HG03139 (cell line): ENCODE measurements around the gene USH2A.

Source experiments
- ATAC-seq: cut with Tn5 transposase; IDR thresholded peaks from one replicate; pipeline ENCODE4 v1.9.1; 2021; ENCODE audit not compliant: unreplicated experiment

Gene USH2A

DNA sequence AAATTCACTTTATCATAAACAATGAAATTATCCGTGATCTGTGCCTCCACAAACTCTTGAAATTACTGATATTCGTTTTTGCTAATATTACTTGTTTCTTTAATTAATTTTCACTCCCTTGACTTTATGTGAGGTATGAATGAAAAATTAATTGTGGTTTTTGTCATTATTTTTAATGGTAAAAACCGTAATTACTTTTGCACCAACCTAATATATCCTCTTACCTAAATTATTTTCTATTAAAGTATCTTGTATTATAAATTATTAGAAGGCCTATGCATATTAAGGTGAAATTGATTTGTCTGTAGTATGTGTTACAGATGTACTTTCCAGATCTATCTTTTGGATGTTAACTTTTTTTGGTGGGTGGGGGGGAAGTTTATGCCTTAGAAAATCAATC is 540.2 kb downstream of the USH2A start:
- no peak for ATAC-seq

DNA sequence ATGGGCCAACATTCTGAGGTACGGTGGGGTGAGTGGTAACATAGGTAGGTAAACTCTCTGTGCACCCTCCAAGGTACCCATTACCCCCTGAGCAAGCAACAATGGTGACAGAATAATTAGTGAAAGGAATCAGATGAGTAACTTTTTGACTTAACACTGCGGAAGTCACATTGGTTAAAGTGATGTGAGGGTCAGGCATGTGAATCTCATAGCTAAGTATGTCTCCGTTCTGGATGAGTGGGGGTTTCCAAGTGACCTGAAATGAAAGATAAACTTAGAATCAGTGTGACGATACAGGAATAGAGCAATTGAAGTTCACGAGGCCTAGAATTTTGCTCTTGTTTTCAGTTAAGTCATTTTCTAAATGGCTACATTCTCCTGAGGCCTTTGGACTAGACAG is 544.4 kb downstream of the USH2A start:
- ATAC-seq = no peak

DNA sequence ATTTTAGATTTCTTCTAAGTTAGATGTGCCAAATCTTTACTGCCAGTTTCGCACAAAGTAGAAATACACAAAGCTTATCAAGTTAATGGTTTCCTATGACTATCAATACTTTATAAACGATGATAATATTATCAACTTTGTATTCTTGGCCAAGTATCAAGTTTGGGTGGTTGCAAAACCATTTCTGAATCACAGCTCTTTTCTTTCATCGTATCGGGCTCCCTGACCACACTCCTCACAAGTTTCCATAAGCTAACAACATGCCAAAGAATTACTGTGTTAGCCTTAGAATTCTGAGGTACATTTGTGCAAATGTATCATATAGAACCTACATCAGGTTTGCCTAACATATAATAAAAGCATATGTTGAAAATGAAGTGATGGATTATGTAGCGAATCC is 545.1 kb downstream of the USH2A start:
- no peak for ATAC-seq

DNA sequence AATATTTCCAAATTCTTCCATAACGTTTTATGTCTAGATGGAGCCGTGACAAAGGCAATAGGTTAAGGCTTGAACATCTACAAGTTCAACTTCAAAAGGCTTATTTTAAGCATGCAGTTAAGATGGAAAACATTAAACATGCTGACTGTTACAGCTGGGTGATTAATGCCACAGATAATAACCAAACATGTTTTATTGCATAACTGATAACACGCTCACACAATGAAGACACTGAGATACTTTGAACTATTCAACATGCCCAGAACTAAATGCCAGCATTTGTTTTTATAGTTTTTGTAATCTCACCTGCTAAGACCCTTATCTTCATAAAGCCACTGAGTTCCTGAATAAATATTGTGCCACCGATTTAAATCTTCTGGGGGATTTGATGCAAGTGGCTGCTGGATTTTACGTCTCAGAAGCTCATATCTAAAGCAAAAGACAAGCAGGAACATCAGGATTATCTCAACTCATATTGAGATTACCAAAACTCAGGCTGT is 545.7 kb downstream of the USH2A start:
- ATAC-seq = no peak

DNA sequence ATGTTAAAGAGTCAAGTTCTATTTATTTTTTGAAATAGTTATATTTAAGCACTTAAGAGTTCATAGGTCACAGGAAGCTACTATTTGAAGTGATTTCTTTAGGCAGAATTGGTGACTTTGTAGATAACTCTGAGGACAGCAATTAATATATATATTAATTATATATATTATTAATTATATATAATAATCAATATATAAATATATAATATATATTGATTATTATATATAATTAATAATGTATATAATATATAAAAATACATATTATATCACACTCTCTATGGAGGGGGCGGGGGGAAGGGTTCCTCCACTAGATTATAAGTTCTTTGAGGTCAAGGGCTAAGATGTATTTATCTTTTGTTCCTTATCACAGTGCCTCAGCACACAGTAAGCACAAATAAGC is 547.5 kb downstream of the USH2A start:
- ATAC-seq = no peak

GRCh38 chr1:215875236-215875635 is 548.0 kb downstream of the USH2A start:
- no peak for ATAC-seq

DNA sequence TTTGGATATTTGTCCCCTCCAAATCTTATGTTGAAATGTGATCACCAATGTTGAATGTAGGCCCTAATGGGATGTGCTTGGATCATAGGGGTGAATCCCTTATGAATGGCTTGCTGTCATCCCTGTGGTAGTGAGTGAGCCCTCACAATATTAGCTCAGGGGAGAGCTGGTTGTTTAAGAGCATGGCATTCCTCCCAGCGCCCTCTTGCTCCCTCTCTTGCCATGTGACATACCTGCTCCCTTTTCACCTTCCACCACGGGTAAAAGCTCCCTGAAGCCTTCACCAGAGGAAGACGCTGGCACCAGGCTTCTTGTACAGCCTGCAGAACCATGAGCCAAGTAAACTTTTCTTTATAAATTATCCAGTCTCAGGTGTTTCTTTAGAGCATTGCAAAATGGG is 550.6 kb downstream of the USH2A start:
- no peak for ATAC-seq

DNA sequence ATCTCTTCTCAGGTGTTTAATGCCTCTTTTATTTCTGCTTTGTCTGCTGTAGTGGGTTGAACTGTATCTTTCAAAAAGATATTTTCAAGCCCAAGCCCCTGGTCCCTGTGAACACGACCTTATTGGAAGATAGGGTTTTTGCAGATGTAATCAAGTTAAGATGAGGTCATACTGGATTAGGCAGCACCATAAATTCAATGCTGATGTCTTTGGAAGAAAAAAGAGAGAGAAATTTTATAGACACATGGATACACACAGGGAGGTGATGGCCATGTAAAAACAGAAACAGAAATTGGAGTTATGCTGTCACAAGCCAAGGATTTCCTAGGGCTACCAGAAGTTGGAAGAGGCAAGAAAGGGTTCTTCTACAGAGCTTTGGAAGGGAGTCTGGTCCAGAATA is 554.7 kb downstream of the USH2A start:
- no peak for ATAC-seq

DNA sequence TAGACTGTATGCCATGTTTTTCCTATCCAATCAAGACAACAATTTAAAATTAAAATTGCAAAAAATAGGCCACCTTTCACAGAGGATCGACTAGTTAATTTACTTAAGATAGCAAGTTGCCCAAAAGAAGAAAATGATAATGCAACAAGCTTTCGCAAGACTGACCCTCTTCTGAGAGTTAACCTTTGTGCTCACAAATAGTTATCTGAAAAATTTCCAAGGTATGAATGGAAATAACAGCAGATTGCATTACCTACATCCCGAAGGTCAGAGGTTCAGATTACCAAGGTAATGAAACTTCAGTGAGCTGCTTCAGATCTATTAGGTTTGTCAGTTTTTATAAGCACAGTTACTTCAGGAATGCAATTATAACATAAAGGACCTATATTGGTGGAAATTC is 558.2 kb downstream of the USH2A start:
- ATAC-seq = no peak

DNA sequence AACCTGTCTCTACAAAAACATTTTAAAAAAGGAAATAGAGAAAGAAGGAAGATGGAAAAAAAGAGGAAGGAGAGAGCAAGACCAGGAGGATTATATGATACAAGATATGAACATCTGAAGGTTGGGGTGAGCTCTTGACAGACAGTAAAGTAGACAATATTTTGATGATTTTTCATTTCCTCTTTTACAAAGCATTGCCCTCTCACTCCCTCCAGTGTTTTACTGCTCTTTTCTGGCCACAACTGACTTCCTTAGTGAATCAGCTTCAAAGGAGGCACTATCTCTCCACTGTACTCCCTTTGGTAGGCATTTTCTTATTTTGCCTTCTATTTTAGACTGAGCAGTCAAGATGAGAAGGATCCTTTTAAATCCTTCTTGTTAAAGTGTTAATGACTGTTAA is 559.5 kb downstream of the USH2A start:
- no peak for ATAC-seq

DNA sequence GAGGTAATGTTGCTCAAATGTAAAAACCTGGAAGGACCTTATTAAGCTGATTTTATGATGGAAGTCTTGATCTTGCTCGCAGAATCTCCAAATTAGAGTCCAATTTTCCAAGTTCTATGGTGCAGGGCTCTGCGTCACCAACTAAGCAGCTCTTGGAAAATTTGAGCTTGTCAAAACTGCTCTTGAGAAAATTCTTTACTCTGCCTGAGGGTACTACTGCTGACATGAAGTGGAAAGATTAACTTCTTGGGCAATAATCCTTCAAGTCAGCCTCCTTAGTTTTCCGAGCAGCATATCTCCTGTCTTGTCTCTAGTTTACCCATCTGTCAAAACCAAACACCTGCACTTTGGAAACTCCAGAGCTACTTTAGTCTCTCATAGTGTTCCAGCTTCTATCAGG is 562.4 kb downstream of the USH2A start:
- ATAC-seq = no peak

GRCh38 chr1:215857317-215857716 is 565.9 kb downstream of the USH2A start:
- no peak for ATAC-seq

DNA sequence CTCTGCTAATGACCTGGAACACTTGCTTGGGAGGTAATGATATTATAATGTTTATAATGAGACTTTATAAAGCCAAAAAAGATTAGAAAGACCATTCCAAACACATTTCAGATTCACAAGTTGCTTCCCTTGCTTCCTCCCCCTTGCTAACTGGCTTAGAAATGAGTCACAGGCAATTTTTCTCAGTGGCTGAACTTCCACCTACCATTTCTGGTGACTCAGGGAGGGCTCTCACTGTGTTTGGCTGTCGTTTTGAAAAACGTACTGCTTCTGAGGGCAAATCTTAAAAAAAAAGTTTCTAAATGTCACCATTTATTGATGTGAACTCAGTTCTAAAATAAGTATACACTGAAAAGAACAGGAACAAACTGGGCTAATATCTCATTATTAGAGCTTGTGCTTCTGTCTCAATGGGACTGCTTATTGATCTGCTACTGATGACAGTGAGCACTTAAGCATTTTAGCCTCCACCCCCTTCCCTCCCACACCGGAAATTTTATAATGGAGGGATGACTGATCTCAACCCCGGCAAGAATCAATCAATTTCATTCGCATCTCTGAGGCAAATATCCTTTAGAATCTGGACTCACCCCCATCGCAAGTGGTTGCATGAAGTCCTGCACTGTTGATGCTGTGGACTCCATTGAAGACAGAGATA is 577.9 kb downstream of the USH2A start:
- ATAC-seq = no peak

DNA sequence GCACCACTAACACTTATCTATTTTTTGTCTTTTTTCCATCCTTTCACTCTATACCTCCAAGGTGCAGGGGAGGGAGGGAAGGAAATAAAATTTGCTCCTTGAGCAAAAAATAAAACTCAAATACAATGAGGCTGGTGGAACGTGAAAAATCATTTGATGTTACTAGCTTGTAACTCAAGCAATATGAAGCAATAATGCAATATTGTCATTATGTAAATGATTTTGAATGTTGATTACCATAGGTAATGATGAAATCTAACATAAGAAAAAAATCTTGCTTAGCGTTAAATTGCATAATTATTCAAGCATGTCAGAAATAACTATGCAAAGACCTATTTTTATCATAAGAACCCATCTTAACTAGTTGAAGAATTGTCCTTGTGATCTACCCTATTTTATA is 578.5 kb downstream of the USH2A start:
- ATAC-seq = no peak

DNA sequence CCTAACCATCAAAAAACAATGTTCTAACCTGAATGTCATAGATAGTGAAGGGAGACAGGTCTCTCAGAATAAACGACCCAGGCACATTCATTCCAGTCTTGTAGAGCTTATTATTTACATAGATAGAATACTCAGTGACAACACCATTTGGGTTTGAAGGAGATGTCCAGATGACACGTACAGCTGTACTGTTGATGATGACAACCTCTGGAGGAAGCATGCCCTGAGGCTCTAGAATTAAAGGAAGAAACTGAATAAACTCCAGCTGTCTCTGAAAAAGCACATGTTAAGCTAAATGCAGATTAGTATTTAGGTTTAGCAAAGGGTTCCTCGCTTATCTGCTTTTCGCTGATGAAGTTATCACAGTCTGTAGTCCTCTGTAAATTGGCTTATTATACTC is 579.0 kb downstream of the USH2A start:
- ATAC-seq = no peak

DNA sequence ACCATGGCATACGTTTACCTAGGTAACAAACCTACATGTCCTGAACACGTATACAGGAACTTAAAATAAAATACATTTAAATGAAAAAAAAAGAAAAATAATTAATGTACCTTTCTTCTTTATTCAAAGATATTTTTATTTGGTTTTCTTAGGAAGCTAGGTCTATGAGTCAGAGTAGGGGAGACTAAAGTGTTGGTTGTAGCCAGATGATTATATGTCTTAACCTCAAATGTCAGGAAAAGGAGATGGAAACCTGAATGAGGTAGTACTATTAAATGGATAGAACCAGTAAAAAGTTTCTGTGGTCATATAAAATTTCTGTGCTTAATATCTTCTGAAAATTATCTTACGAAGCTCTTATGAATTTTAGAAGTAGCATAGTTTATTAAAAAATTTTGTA is 580.3 kb downstream of the USH2A start:
- ATAC-seq = no peak

GRCh38 chr1:215835951-215836350 is 587.3 kb downstream of the USH2A start:
- no peak for ATAC-seq

GRCh38 chr1:215833941-215834729 is 589.1 kb downstream of the USH2A start:
- no peak for ATAC-seq

- no peak for ATAC-seq
Observed at GRCh38 chr1:215830226-215830810, 592.9 kb downstream of the USH2A start.

DNA sequence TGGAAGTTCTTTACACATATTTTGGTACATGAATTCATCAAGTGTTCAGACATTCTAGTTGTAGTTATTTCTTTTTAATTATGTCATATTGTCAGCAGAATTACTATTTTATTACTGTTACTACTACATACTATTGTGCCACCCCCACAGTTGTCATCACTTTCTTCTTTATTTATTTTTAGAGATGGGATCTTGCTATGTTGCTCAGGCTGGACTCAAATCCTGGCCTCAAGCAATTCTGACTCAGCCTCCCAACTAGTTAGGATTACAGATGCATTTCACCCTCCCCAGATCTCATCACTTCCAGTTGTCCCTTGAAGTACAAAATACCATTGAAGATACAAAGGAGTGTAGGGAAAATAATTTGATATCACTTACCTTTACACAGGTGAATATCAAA is 598.2 kb downstream of the USH2A start:
- ATAC-seq = no peak

DNA sequence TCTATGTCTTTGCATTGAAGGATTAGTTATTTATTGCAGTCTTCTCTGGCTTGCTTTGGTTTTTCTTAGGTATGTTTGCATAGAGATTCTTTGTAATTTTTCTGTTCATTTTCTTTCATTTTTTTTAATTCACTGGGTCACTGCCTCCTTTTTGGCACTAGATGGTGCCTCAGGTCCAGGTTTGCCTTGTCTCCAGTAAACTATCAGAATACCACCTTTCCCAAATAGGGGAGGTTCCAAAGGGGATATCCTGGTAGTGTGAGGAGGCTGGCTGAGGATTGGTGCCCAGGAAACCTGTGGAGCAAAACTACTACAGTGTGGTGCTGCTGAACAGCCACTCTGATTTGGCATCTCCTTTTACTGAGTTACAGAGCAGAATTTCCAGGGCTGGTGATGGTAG is 599.0 kb downstream of the USH2A start:
- ATAC-seq = no peak

DNA sequence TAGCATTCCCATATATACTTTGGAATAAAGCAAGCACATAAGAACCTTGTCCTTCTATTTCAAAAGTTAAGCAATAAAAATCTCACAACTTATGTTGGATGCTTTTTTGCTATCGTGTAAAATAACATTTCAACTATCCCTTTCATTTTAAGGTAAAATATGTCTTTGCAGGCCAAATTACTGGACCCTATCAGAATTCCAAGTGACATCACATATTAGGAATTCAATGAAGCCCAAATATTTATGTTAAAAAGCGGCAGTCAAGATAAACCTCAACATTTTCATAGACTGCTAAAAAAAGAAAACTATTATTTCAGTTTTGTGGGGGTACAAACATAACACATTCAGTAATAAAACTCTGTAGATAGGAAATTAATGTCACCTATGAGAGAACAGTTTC is 604.1 kb downstream of the USH2A start:
- ATAC-seq = no peak
